Loucy (cell line): ENCODE measurements around the gene UNC93A.
"Not testable (repeated sequence)": the region's sequence is repeated elsewhere in the genome, so short reads cannot be mapped to it uniquely, and the experiment has no call there.

Experiments used
- EZH2phosphoT487 ChIP-seq: fragments of 200-600 bp; IDR thresholded peaks from 2 replicates; pipeline ENCODE4 v1.6.1; 2018; ENCODE audit warnings: antibody characterized with exemption, mild to moderate bottlenecking, moderate library complexity, borderline replicate concordance
- TF ChIP-seq, protein P1 (sequence below): fragments of 200-600 bp; sonication (generic); conservative IDR thresholded peaks from 2 replicates; pipeline ENCODE4 v1.5.1; 2014; ENCODE audit warnings: mild to moderate bottlenecking, antibody characterized with exemption, low read length

DNA sequence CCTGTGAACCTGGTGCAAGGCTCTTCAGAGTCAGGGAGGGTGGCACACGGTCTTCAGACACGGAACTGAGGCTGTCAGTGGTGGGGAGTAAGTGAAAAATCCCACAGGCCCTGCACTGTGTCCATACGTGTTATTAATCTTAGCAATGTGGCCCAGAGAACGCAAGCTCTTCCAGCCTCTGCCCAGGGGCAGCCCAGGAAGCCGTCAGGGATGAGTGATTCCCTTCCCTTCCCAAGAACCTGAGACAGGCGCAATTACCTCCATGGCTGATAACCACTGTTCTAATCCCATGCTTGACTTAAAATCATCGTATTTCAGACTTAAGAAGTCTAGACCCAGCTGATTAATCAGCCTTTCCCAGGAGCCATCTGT, 49.0 kb upstream of the UNC93A start:
- TF ChIP-seq, protein P1, sequence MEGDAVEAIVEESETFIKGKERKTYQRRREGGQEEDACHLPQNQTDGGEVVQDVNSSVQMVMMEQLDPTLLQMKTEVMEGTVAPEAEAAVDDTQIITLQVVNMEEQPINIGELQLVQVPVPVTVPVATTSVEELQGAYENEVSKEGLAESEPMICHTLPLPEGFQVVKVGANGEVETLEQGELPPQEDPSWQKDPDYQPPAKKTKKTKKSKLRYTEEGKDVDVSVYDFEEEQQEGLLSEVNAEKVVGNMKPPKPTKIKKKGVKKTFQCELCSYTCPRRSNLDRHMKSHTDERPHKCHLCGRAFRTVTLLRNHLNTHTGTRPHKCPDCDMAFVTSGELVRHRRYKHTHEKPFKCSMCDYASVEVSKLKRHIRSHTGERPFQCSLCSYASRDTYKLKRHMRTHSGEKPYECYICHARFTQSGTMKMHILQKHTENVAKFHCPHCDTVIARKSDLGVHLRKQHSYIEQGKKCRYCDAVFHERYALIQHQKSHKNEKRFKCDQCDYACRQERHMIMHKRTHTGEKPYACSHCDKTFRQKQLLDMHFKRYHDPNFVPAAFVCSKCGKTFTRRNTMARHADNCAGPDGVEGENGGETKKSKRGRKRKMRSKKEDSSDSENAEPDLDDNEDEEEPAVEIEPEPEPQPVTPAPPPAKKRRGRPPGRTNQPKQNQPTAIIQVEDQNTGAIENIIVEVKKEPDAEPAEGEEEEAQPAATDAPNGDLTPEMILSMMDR = not testable (repeated sequence)
- TF ChIP-seq EZH2phosphoT487 = not testable (repeated sequence)
